CD4-positive, alpha-beta T cell treated with Interleukin-10 for 1 hour (primary cell): ENCODE measurements around the gene NPIPA8.
"Not testable (repeated sequence)": the region's sequence is repeated elsewhere in the genome, so short reads cannot be mapped to it uniquely, and the experiment has no call there.

Source experiments
- DNase-seq: peaks from one replicate; pipeline ENCODE4 v3.0.0-alpha.2; 2020

Gene NPIPA8

GRCh38 chr16:18270171-18270570 is 66.4 kb downstream of the NPIPA8 start:
- DNase-seq = not testable (repeated sequence)
